OCI-LY3 (cell line): ENCODE results near the gene CES4A.

ENCODE experiments used
- H2AFZ ChIP-seq: fragments of 200-600, 300-600 bp; shearing (Covaris generic); 2 replicates; pipeline ENCODE4 v1.6.0; 2014; ENCODE audit warnings: antibody characterized with exemption, low read depth, low read length
- H3K27ac ChIP-seq: fragments of 200-600, 300-600 bp; sonication (generic); 2 replicates; pipeline ENCODE4 v1.5.1; 2014; ENCODE audit warnings: mild to moderate bottlenecking, low read length, moderate library complexity, mixed read lengths
- H3K27me3 ChIP-seq: fragments of 200-600, 300-600 bp; sonication (generic); 2 replicates; pipeline ENCODE4 v1.6.1; 2014; ENCODE audit warnings: low read depth, low read length, mixed read lengths
- H3K36me3 ChIP-seq: fragments of 200-600, 300-600 bp; sonication (generic); replicated peaks from 2 replicates; pipeline ENCODE3; 2014; ENCODE audit warnings: low read depth, low read length, mixed read lengths
- H3K4me1 ChIP-seq: fragments of 300-600, 200-600 bp; sonication (generic); 2 replicates; pipeline ENCODE4 v1.6.1; 2014; ENCODE audit warnings: low read length, mixed read lengths
- H3K4me2 ChIP-seq: fragments of 200-600, 300-600 bp; sonication (generic); 2 replicates; pipeline ENCODE4 v1.6.1; 2014; ENCODE audit warnings: low read length, mixed read lengths
- H3K4me3 ChIP-seq: fragments of 300-600, 200-600 bp; sonication (generic); 2 replicates; pipeline ENCODE4 v1.5.1; 2014; ENCODE audit warnings: antibody characterized with exemption, mild to moderate bottlenecking, low read length, moderate library complexity
- H3K79me2 ChIP-seq: fragments of 300-600, 200-600 bp; shearing (Covaris generic); 2 replicates; pipeline ENCODE4 v1.6.1; 2014; ENCODE audit warnings: mild to moderate bottlenecking, low read length, mixed read lengths
- H3K9ac ChIP-seq: fragments of 300-600, 200-600 bp; shearing (Covaris generic); 2 replicates; pipeline ENCODE4 v1.6.0; 2014; ENCODE audit warnings: mild to moderate bottlenecking, low read length, moderate library complexity
- H3K9me3 ChIP-seq: fragments of 200-600, 300-600 bp; shearing (Covaris generic); 2 replicates; pipeline ENCODE4 v1.6.1; 2014; ENCODE audit warnings: low read length, mixed read lengths; ENCODE audit not compliant: insufficient read depth
- H4K20me1 ChIP-seq: fragments of 200-600, 300-600 bp; sonication (generic); 2 replicates; pipeline ENCODE4 v1.6.1; 2016; ENCODE audit warnings: low read length, mixed read lengths; ENCODE audit not compliant: insufficient read depth
- EZH2phosphoT487 ChIP-seq: fragments of 200-600 bp; shearing (Covaris generic); IDR thresholded peaks from 2 replicates; pipeline ENCODE4 v1.6.1; 2018; ENCODE audit warnings: antibody characterized with exemption, mixed run types, low read depth
- TF ChIP-seq, protein P1 (sequence below): fragments of 200-600, 300-600 bp; sonication (generic); IDR thresholded peaks from 2 replicates; pipeline ENCODE4 v1.5.1; 2014; ENCODE audit warnings: antibody characterized with exemption, low read length, low read depth

The CES4A gene

DNA sequence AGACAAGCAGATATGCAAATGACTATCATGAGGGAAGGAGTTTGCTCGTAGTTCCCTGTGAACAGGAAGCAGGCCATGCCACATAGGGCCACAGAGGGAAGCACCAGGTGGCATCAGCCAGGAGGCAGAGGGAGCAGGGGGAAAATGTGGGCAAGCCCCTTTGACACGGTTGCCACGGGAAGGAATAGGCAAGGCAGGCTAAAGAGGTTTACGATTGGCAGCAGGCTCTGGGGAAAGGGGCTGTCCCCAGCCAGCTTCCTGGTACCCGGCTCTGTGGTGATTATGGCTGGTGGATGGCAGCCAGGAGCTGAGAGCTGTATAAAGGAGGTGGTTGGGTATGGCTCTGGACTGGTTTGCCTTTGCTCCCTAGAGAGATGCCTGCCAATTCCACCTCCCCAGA lies 26.5 kb upstream of the CES4A start:
- H3K9ac ChIP-seq: peak overlapping the region; percentile 85
- H3K4me3 ChIP-seq: peak overlapping the region; percentile 89
- peaks cover 17% of the 10 kb centered on the region for H3K79me2 ChIP-seq
- no peaks in the 10 kb centered on the region for H4K20me1 ChIP-seq
- H3K9me3 ChIP-seq: no peaks in the 10 kb centered on the region
- peaks cover 19% of the 10 kb centered on the region for H3K36me3 ChIP-seq
- H3K4me1 ChIP-seq: peaks cover 27% of the 10 kb centered on the region
- peak overlapping the region; percentile 93 for H3K4me2 ChIP-seq
- peak overlapping the region; percentile 67; the same call in 1 of the 2 replicates for H2AFZ ChIP-seq
- TF ChIP-seq EZH2phosphoT487: no peak
- TF ChIP-seq, protein P1, sequence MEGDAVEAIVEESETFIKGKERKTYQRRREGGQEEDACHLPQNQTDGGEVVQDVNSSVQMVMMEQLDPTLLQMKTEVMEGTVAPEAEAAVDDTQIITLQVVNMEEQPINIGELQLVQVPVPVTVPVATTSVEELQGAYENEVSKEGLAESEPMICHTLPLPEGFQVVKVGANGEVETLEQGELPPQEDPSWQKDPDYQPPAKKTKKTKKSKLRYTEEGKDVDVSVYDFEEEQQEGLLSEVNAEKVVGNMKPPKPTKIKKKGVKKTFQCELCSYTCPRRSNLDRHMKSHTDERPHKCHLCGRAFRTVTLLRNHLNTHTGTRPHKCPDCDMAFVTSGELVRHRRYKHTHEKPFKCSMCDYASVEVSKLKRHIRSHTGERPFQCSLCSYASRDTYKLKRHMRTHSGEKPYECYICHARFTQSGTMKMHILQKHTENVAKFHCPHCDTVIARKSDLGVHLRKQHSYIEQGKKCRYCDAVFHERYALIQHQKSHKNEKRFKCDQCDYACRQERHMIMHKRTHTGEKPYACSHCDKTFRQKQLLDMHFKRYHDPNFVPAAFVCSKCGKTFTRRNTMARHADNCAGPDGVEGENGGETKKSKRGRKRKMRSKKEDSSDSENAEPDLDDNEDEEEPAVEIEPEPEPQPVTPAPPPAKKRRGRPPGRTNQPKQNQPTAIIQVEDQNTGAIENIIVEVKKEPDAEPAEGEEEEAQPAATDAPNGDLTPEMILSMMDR: no peak
- peak overlapping the region; percentile 77 for H3K27ac ChIP-seq
- H3K27me3 ChIP-seq: no peaks in the 10 kb centered on the region

DNA sequence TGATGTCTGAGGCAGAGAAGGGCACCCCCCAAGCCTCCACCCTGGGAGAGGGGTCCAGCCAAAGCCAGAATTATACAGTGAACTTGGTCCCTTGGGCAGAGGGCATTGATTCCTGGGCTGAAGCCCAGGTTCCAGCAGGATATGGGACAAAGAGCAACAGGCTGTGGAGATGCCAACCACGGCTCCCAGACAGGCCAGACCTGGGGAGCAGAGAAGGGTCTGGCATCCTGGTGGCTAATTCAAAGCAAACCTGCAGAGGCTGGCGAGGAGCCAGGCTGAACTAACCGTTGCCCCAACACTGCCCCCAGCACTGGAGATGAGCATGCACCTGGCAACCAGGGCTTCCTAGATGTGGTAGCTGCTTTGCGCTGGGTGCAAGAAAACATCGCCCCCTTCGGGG lies 24.3 kb upstream of the CES4A start:
- Histone ChIP-seq H4K20me1 (no peaks in the 10 kb centered on the region), H3K9ac (no peak overlapping the region), H3K4me1 (peaks cover 11% of the 10 kb centered on the region), H3K4me2 (no peak overlapping the region), H2AFZ (no peak overlapping the region), H3K79me2 (peaks cover 17% of the 10 kb centered on the region), H3K27ac (no peak overlapping the region), H3K9me3 (no peaks in the 10 kb centered on the region), H3K27me3 (no peaks in the 10 kb centered on the region), H3K36me3 (peaks cover 23% of the 10 kb centered on the region), H3K4me3 (no peak overlapping the region)
- TF ChIP-seq, protein P1: no peak
- TF ChIP-seq EZH2phosphoT487: no peak

DNA sequence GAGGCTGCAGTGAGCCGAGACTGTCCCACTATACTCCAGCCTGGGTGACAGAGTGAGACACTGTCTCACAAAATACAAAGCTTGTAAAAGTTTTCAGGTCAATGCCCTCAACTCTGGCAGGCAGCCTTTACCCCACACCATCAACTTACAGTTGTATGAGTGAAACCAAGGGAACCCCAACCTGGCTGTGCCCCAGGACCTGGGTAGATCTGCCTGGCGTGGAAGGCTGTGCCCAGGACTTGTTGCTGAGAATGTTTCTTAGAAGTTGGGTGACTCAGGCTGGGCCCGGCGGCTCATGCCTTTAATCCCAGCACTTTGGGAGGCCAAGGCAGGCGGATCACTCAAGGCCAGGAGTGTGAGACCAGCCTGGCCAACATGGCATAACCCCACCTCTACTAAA lies 19.5 kb upstream of the CES4A start:
- Histone ChIP-seq H3K9ac (no peak overlapping the region), H4K20me1 (no peaks in the 10 kb centered on the region), H3K9me3 (no peaks in the 10 kb centered on the region), H3K4me1 (no peaks in the 10 kb centered on the region), H3K27me3 (no peaks in the 10 kb centered on the region), H3K4me3 (no peak overlapping the region), H3K4me2 (no peak overlapping the region), H3K36me3 (peaks cover 12% of the 10 kb centered on the region), H2AFZ (no peak overlapping the region), H3K79me2 (no peaks in the 10 kb centered on the region), H3K27ac (no peak overlapping the region)
- TF ChIP-seq EZH2phosphoT487: no peak
- TF ChIP-seq, protein P1: no peak

DNA sequence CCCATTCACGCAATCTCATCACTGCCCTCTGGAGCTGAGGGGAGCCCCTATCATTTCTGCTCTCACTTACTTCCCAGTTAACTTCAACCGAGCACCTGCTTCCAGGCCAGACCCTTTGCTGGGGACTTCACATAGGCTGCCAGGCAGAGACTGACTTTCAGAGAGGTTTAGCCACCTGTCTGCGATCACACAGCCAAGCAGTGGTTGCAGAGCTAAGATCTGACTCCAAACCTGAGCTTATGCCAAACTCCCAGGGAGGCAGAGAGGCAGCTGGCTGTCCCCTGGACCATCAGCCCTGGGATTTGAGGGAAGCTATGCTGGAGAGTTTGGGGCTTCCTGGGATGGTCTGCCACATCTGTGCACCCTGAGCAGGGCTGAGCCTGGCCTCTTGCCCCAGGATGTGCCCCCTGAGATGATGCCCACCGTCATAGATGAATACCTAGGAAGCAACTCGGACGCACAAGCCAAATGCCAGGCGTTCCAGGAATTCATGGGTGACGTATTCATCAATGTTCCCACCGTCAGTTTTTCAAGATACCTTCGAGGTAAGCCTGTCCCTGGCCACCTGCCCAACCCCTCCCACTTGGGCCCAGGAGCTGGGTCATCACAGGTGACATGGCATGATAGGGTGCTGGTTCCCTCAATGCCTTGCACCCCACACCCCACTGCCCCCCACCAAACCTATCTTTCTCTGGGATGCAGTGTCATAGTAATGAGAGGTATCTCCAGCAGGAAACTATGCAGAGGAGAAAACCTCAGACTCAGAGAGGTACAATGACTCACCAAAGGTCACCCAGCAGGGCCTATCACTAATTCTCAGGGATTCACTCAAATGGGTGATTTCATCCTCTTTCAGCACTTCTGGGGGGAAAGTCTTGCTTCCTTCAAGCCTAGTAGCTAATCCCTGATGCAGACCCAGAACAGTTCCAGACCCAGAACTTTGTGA lies 17.3 kb upstream of the CES4A start:
- H3K4me3 ChIP-seq: no peak overlapping the region
- H3K9me3 ChIP-seq: no peaks in the 10 kb centered on the region
- no peaks in the 10 kb centered on the region for H3K79me2 ChIP-seq
- no peak overlapping the region for H3K4me2 ChIP-seq
- no peaks in the 10 kb centered on the region for H3K27me3 ChIP-seq
- H3K4me1 ChIP-seq: no peaks in the 10 kb centered on the region
- H3K36me3 ChIP-seq: peaks cover 7% of the 10 kb centered on the region
- no peak overlapping the region for H3K27ac ChIP-seq
- no peak overlapping the region for H3K9ac ChIP-seq
- H4K20me1 ChIP-seq: no peaks in the 10 kb centered on the region
- H2AFZ ChIP-seq: no peak overlapping the region
- no peak for TF ChIP-seq EZH2phosphoT487
- TF ChIP-seq, protein P1: no peak
